ENCODE results near the gene RPL35.
"Not testable (repeated sequence)": the region's sequence is repeated elsewhere in the genome, so short reads cannot be mapped to it uniquely, and the experiment has no call there.

RPL35 gene

DNA sequence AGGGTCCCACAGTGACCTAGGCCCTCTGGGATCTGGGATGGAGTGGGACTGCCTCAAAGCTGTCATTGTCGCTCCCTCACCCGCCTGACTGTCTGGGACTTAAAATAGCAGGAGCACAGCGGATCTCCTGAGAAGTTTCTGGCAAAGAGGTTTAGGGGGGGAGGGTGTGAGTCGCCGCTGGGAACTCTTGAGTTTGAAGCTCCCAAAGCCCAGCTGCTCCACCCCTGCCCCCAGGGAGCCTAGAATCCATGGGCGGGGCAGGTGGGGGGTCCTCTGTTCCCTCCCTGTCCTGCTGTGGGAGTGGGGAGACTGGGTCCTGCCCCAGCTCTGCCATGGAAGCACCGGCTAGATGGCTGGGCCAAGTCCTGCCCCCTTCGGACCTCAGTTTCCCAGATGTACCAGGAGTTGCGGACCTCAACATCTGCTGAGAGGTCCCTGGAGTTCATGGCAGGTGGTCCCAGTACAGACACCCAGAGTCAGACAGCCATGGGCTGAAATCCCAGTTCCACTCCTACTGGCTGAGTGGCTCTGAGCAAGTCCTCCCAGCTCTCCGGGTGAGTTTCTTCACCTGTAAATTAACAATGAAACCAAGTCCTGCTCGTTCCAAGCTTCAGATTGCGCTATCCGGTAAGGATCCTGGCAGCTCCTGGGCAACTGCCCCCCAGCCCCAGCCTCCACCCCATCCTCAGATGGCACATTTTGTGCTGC, 9.5 kb downstream of the RPL35 start:
- DNase-seq (ENCODE audit: low read depth), result no peak

DNA sequence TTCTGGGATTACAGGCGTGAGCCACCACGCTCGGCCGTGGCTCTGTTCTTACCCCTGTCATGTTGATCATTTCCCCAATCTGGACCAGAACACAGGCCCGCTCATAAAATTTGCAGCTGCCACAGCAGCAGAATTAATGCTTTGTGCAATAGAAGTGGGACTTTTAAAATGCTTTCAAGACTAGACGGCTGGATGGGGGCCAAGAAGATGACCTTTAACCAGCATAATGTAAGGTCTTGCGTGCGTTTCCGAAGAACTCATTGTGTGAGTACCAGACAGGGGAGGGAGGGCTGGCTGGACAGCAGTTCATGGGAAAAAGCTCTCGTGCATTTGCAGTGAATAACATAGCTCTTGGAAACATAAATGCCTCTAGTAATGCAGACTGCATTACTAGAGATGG, 12.0 kb downstream of the RPL35 start:
- no peak for DNase-seq (ENCODE audit: low read depth)

DNA sequence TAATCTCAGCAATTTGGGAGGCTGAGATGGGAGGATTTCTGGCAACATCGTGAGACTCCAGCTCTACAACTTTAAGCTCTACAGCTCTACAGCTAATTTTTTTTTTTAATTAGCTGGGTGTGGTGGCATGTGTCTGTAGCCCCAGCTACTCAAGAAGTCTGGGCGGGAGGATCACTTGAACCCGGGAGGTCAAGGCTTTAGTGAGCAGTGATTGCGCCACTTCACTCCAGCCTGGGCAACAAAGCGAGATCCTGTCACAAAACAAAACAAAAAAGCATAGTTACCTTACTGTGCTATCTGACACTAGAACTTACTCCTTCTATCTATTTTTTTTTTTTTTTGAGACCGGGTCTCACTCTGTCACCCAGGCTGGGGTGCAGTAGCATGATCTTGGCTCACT, 14.8 kb downstream of the RPL35 start:
- no peak for DNase-seq (ENCODE audit: low read depth)

DNA sequence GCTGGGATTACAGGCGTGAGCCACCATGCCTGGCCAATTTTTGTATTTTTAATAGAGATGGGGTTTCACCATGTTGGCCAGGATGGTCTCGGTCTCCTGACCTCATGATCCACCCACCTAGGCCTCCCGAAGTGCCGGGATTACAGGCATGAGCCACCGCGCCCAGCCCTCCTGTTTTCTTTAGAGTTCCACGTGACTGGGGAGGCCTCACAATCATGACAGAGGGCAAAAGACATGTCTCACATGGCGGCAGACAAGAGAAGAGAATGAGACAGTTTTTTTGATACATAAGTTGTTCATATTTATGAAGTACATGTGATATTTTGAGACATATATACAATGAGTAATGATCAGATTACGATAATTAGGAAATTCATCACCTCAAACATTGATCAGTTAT, 15.3 kb downstream of the RPL35 start:
- DNase-seq (ENCODE audit: low read depth), result not testable (repeated sequence)

DNA sequence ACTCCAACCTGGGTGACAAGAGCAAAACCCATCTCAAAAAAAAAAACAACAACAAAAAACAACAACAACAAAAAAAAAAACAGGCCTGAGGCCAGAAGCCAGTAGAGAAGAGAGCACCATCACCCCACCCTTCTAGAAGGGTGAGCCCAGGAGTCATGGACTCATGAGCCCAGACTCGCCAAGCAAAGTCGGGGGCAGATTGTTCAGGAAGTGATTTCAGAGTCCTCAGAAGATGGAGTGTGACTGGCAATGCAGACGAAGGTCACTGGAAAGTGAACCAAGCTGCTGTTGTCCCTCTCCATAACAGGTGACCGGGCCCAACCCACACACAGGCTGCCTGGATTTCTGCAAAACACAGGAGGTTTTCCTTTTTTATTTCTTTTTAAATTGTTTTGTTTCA, 17.5 kb downstream of the RPL35 start:
- no peak for DNase-seq (ENCODE audit: low read depth)

DNA sequence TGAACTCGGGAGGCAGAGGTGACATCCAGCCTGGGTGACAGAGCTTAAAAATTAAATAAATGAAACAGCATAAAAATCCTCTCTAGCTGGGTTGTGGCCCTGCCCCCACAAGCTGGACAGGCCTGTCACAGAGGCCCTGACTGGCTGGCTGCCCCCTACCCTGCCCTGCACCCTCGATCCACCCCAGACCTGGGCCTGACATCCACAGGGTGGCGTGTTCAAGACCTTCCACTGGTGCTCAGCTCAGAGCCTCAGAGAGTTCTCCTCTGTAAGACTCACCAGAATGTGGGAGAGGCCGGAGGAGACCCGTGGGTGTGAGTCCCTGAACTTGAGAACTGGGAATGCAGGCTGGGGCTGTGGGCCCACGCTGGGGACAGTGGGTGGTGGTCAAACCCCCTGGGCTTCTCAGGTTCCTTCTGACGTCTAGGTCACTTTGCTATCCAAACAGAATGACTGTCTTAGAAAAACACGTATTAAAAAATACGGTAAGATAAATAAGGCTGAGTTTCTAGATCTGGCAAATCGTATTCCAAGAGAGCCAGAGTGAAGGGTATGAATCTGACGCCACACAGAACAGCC, 18.2 kb downstream of the RPL35 start:
- DNase-seq (ENCODE audit: low read depth), result no peak

DNA sequence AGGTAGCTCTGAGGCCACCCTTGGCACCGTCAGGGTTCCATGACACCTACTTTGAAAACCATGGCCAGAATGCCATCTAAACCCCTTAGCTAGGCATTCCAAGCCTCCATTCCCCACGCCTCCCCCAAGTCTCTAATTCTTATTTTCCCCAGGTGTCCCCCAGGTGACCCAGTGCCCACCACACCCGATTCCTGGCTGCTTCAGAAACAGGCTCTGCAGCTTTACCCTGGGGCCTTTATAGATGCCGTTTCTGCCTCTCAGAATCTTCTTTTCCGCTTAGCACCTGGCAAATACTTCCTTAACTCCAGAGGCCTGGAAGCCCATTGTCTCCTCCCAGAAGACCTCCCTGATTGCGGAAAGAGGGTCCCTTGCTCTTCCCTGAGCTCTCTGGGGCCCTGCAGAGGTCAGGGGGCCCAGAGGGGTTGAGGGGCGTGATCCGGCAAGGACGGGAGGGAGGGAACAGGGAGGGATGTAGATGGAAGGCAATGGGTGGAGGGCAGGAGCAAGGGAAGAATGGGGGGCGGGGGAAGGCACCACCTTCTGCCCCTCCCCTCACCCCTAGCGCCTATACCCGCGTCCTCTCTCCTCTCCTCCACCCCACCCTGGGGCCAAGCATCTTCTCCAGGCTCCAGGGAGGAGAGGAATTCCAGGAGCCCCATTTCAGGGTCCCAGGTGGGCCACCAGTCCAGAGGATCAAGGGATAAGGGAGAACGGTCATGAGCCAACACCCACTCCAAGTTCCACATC, 20.5 kb downstream of the RPL35 start:
- DNase-seq (ENCODE audit: low read depth), result no peak

DNA sequence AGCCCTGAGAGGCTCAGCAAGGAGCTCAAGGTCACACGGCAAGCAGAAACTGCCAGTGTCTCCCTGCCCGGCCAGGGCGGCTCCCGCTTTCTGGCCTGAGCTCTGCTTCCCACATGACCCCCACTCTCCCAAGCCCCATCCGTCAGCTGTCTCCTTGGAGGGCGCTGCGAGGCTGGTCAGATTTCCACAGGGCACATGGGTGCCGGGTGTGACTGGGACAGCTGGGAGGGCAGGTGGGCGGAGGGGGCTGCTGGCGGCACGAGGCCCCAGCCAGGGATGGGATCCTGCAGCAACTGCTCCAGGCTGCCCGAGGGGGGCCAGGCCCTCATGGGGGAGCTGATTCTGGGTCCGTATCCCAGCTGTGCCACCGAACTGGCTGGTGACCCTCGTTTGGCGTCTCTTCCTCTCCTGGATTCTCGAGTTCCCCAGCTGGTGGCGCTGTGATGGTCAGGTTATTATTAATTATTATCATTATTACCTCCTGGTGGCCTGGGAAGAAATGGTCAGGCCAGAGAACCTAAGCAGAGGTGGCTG, 21.4 kb downstream of the RPL35 start:
- no peak for DNase-seq (ENCODE audit: low read depth)

DNA sequence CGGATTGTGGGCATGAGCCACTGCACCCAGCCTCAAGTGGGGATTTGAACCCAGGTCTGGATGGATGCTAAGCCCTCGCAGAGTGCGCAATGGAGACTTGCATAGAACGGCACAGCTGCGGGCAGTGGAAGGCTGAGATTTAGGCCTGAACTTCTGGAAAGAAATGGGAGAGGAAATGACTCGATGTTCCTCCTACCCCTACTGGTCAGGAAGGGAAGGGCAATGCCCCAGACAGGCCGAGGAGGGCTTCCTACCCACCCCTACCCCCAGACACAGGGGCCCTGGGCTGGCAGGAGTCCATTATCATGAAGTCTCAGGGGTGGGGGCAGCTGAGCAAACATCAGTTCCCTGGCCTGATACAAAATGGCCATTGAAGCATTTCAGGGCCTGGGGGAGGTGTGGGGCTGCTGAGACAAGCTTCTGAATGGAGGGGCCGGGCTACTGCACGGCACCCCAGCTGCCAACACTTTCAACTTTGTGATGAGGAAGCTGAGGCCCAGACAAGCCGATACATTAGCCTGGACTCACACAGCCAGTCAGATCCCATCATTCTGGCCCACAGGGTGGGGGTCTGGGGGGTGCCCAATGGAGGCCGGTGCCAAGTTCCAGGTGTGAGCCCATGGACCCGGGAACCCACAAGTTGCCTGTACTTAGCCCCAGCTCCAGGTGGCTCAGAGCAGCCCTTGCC, 22.0 kb downstream of the RPL35 start:
- DNase-seq (ENCODE audit: low read depth), result no peak

DNA sequence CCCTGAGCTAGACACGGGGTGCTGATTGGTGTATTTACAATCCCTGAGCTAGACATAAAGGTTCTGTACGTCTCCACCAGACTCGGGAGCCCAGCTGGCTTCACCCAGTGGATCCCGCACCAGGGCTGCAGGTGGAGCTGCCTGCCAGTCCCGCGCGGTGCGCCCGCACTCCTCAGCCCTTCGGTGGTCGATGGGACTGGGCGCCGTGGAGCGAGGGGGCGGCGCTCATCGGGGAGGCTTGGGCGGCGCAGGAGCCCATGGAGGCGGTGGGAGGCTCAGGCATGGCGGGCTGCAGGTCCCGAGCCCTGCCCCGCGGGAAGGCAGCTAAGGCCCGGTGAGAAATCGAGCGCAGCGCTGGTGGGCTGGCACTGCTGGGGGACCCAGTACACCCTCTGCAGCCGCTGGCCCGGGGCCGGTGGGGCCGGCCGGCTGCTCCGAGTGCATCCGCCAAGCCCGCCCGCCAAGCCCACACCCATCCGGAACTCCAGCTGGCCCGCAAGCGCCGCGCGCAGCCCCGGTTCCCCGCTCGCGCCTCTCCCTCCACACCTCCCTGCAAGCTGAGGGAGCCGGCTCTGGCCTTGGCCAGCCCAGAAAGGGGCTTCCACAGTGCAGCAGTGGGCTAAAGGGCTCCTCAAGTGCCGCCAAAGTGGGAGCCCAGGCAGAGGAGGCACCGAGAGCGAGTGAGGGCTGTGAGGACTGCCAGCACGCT, 23.0 kb downstream of the RPL35 start:
- not testable (repeated sequence) for DNase-seq (ENCODE audit: low read depth)

DNA sequence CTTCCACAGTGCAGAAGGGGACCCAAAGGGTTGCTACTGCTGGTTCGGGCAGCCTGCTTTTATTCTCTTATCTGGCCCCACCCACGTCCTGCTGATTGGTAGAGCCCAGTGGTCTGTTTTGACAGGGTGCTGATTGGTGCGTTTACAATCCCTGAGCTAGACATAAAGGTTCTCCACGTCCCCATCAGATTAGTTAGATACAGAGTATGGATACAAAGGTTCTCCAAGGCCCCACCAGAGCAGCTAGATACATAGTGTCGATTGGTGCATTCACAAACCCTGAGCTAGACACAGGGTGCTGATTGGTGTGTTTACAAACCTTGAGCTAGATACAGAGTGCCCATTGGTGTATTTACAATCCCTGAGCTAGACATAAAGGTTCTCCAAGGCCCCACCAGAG, 23.6 kb downstream of the RPL35 start:
- DNase-seq (ENCODE audit: low read depth), result not testable (repeated sequence)

DNA sequence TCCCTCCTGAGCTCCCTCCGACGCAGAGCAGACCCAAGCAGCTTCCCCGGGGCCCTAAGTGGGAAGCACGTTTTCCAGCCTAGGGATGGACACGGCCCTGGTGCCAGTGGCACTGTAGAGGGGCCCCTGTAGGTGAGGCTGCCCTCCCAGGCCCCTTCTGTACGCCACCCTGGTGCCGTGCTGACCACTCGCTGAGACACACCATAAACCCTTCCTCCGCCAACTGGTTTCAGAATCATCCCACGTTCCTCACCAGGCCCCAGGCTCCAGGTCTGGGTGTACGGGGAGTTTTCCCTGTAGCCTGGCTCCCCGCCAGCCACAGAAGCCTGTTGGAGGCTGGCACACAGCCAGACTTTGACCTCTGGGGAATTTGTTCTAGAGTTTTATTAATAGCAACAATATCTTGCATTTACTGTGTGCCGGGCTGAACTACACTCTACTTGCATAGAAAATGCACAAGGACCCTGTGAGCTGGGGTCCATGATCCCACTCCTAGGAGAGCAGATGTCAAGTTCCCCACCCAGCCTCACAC, 26.7 kb downstream of the RPL35 start:
- DNase-seq (ENCODE audit: low read depth), result no peak

DNA sequence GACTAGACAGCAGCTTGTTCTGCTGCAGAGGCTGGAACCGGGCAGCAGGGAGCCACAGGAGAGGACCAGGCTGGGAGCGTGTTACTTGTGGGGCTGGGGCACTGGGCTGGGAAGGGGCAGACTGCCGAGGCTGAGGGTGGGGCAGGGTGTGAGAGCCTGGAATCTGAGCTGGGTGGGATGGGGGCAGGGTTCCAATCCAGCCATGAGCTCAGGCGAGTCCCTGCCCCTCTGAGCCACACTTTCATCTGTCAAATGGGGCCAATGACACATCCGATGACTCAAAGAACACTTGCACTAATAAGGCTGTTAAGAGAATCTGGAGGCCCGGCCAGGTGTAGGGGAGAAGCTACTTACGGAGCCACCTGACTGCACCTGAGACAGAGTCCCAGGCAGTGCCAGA, 27.2 kb downstream of the RPL35 start:
- DNase-seq (ENCODE audit: low read depth), result no peak

DNA sequence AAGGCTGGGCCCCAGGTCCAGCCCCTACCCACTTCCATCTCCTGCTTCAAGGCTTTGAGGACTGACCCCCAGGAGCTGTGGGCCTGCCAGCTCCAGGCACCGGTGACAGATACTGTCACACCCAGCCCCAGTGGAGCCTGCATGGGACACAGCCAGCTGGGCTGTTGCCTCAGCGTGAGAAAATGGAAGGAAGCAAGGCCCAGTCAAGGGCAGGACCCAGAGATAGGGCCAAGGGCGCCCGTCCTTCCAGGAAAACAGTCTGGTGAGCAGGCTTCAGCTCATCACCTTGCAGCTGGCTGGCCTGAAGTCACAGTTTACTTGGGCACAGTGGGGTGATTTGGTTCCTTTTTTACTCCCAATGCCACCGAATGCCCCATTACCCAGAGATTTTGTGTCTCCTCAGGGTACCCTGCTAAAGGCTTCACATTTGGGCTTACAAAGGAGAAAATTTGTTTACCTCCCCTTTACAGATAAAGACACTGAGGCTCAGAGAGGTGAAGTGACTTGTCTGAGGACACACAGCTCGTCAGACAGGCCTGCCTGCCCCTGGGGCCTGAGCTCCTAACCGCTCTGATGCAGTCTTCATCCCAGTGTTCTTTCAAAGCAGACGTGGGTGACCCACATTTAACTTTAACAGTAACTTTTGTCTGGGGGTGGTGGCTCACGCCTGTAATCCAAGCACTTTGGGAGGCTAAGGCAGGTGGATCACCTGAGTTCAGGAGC, 30.0 kb downstream of the RPL35 start:
- no peak for DNase-seq (ENCODE audit: low read depth)

DNA sequence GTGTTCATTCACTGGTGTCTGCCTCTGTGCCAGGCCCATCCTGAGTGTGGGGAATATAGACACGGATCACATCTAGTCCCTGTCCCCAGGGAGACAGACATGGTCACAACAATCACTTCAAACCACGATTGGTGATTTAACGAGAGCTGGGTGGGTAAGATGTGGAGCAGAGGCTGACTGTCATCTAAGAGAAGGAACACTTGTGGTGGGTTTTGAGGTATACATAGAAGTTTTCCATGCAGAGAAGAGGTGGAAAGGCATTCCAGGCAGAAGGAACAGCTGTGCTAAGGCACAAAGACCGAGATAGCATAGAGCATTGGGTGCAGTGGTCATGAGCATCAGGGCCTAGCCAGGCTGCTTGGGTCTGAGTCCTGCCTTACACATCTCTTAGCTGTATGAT, 31.2 kb downstream of the RPL35 start:
- DNase-seq (ENCODE audit: low read depth), result no peak

DNA sequence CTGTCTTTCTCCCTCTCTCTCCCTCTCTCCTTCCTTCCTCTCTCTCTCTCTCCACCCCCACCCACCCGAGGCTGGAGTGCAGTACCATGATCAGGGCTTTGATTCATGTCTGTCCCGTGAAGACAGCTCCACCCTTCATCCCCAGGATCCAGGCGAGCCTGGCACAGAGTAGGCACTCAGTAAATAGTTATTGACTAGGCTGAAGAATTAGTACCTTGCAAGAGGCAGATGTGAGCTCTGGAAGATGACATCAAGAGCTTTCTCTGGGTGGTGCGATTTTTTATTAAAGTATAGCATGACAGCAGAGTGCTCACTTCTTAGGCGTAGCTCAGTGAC, 32.5 kb downstream of the RPL35 start:
- DNase-seq (ENCODE audit: low read depth), result no peak

DNA sequence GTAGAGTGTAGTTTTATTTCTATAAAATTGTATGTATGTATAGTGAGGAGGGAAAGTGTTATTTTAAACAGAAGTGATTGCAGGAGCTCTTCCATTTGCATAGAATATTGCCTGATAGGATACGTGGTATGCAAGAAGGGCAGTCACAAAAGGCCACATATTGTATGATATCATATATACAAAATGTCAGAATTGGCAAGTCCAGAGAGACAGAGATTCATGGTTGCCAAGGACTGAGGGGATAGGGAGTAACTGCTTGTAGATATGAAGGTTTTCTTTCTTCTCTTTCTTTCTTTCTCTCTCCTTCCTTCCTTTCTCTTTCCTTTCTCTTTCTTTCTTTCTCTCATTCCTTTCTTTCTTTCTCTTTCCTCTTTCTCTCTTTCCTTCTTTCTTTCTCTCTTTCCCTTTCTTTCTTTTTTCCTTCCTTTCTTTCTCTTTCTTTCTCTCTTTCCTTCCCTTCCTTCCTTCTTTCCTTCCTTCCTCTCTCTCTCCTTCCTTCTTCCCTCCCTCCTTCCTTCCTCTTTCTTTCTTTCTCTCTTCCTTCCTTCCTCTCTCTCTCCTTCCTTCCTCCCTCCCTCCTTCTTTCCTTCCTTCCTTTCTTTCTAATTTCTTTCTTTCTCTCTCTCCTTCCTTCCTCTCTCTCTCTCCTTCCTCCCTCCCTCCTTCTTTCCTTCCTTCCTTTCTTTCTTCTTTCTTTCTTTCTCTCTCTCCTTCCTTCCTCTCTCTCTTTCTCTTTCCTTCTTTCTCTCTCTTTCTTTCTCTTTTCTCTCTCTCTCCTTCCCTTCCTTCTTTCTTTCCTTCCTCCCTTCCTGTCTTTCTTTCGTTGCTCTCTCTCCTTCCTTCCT, 33.0 kb downstream of the RPL35 start:
- no peak for DNase-seq (ENCODE audit: low read depth)

DNA sequence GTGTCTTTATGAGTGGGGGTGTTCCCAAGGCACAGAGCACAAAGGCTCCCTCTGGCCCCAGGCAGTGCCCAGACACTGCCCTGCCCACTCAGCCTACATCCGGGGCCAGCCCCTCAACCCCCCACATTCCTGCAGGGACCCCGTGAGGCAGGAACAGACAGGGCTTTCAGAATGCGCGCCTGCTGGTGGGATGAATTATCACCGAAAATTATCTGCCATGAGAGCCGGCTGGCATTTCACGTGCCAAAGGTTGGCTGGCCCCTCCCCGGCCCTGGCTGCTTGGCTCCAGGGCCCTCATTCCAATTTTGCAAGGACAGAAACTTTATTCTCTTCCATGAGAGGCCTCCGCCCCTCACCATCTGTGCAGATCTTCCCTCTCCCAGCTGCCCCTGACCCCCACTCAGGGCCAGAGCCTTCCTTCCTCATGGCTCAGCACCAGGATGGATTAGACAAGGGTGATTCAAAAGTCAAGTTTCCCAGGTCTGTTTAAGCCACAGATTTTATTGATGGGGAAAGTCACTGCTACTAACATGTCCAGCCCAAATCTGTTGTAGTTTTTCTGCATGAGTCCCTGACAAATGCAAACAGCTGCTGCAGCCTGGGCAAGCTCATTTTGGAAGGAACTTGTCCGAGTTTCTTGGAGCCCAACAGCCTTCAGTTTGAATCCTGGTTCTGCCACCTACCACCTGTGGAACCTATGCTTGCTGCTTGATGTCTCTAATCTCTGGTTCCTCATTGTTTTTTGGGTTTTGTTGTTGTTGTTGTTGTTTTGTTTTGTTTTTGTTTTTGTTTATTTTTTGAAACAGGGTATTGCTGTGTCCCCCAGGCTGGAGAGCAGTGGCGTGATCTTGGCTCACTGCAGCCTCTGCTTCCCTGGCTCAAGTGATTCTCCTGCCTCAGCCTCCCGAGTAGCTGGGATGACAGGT, 40.8 kb downstream of the RPL35 start:
- DNase-seq (ENCODE audit: low read depth), result no peak
